Upper lobe of right lung (tissue), 1 donor: ENCODE data around the gene ZNF692. TPM values are rescaled to one million over a fixed set of nuclear protein-coding genes. Genes with fewer than 3 reads are reported as not detected.

Experiments used
- ATAC-seq: fragments of 200-7000 bp; cut with Tn5 transposase; one replicate; pipeline ENCODE4 v1.9.1; 2020; ENCODE audit warnings: mild to moderate bottlenecking, moderate library complexity
- DNase-seq: peaks from one replicate; pipeline ENCODE4 v3.0.0-alpha.2; 2020
- H3K27ac ChIP-seq: fragments of 200-600 bp; one replicate; pipeline ENCODE4 v1.8.0; 2022
- H3K27me3 ChIP-seq: fragments of 200-600 bp; one replicate; pipeline ENCODE4 v1.8.0; 2022; ENCODE audit warnings: mild to moderate bottlenecking
- H3K36me3 ChIP-seq: fragments of 200-600 bp; one replicate; pipeline ENCODE4 v1.8.0; 2022
- H3K4me1 ChIP-seq: fragments of 200-600 bp; one replicate; pipeline ENCODE4 v1.8.0; 2022
- H3K4me3 ChIP-seq: fragments of 200-600 bp; one replicate; pipeline ENCODE4 v1.8.0; 2022; ENCODE audit warnings: mild to moderate bottlenecking
- H3K9me3 ChIP-seq: fragments of 200-600 bp; one replicate; pipeline ENCODE4 v1.8.0; 2022
- CTCF ChIP-seq: fragments of 200-600 bp; IDR thresholded peaks from one replicate; pipeline ENCODE4 v1.8.0; 2022; ENCODE audit warnings: antibody characterized with exemption
- intact Hi-C: fragments of 100-400 bp; cut with DNase I; formaldehyde crosslinking; loops from one replicate; pipeline ENCODE4 v1.11.0; 2022
- total RNA-seq: library from RNA; stranded (reverse); fragmentation: NEBNext Ultra II Directional; extraction: Animal tissue kit (Norgen Biotek cat#: 25700); gene quantifications from one replicate; pipeline ENCODE4 v1.2.1, GENCODE V29; 2021
- donor health status: DM: no; HTN: yes; CAD: no; lungs with severe emphysema.

Gene ZNF692
- total RNA-seq, 1 donor from 2014 or later, result 38.1 TPM

GRCh38 chr1:248839168-248839555 is 19.7 kb downstream of the ZNF692 start:
- intact Hi-C loops, result no loop called here
- Histone ChIP-seq H3K36me3 (no peaks in the 10 kb centered on the region), H3K27me3 (no peaks in the 10 kb centered on the region), H3K4me3 (peak overlapping the region; percentile 82), H3K9me3 (no peaks in the 10 kb centered on the region), H3K27ac (peak overlapping the region; percentile 100), H3K4me1 (peaks cover 38% of the 10 kb centered on the region)
- ATAC-seq, result no peak
- TF ChIP-seq CTCF, result no peak
- no peak for DNase-seq

GRCh38 chr1:248838357-248839167 is 20.3 kb downstream of the ZNF692 start:
- H3K27ac ChIP-seq, result peak overlapping the region; percentile 100
- TF ChIP-seq CTCF, result no peak
- peak overlapping the region; percentile 82 for H3K4me3 ChIP-seq
- H3K36me3 ChIP-seq, result no peaks in the 10 kb centered on the region
- no peaks in the 10 kb centered on the region for H3K27me3 ChIP-seq
- ATAC-seq, result peak; percentile 84
- peaks cover 38% of the 10 kb centered on the region for H3K4me1 ChIP-seq
- no peaks in the 10 kb centered on the region for H3K9me3 ChIP-seq
- DNase-seq, result peak; percentile 96
- intact Hi-C loops, result no loop called here

GRCh38 chr1:248837781-248838356 is 21.0 kb downstream of the ZNF692 start, which contains the start of gene ZNF672:
ZNF672 (plus strand) TSS chr1:248838224; CDS start chr1:248847275, 9,051 bp downstream.
- Histone ChIP-seq H3K36me3 (no peaks in the 10 kb centered on the region), H3K27ac (peak within 1 kb of the TSS; percentile 100), H3K27me3 (no peaks in the 10 kb centered on the region), H3K4me3 (peak within 1 kb of the TSS; percentile 82), H3K4me1 (peaks cover 38% of the 10 kb centered on the region), H3K9me3 (no peaks in the 10 kb centered on the region)
- intact Hi-C loops, result no loop called here
- peak; percentile 93 for ATAC-seq
- DNase-seq, result peak; percentile 100
- TF ChIP-seq CTCF, result no peak

GRCh38 chr1:248837045-248837780 is 21.7 kb downstream of the ZNF692 start:
- Histone ChIP-seq H3K4me1 (peaks cover 32% of the 10 kb centered on the region), H3K27me3 (no peaks in the 10 kb centered on the region), H3K4me3 (peak overlapping the region; percentile 82), H3K36me3 (no peaks in the 10 kb centered on the region), H3K9me3 (no peaks in the 10 kb centered on the region), H3K27ac (peak overlapping the region; percentile 100)
- ATAC-seq (no peak), DNase-seq (no peak)
- no peak for TF ChIP-seq CTCF
- intact Hi-C loops, result no loop called here

- no peaks in the 10 kb centered on the region for H3K36me3 ChIP-seq
- peaks cover 8% of the 10 kb centered on the region for H3K4me1 ChIP-seq
- no peaks in the 10 kb centered on the region for H3K9me3 ChIP-seq
- intact Hi-C loops, result no loop called here
- no peak overlapping the region for H3K4me3 ChIP-seq
- no peak for TF ChIP-seq CTCF
- H3K27me3 ChIP-seq, result no peaks in the 10 kb centered on the region
- ATAC-seq (no peak), DNase-seq (no peak)
- H3K27ac ChIP-seq, result no peak overlapping the region
These were observed 24.4 kb downstream of the ZNF692 start for GRCh38 chr1:248834343-248834940.
